Endothelial cell of umbilical vein (primary cell): ENCODE measurements around the gene RING1. TPM values are rescaled to one million over a fixed set of nuclear protein-coding genes. Genes with fewer than 3 reads are reported as not detected.

Experiments used
- BruUV-seq: library from RNA; stranded (reverse); fragments of 400-500 nt; replicated peaks from 2 replicates; lab custom pipeline; 2021; lab: Mats Ljungman, UMichigan
- CTCF ChIA-PET: fragments of 300-600, 350-600 bp; sonication (Branson Sonifier 250); formaldehyde crosslinking; loops from one replicate; lab custom pipeline; 2021; ENCODE audit warnings: antibody characterized with exemption, inconsistent platforms; lab: Charles Lee
- POLR2A ChIA-PET: fragments of 300-600, 350-600 bp; sonication (Branson Sonifier 250); formaldehyde crosslinking; loops from one replicate; lab custom pipeline; 2021; ENCODE audit warnings: antibody characterized with exemption, inconsistent platforms; lab: Charles Lee
- DNase-seq: peaks from one replicate; pipeline ENCODE4 v3.0.0-alpha.2; 2011; ENCODE audit warnings: low read depth, low spot score
- FAIRE-seq: peaks from 2 replicates; lab custom pipeline; 2011; peaks lifted over from hg19 to GRCh38; lab: Jason Lieb, UNC
- H2AFZ ChIP-seq: 2 replicates; pipeline ENCODE4 v1.6.0; 2012; ENCODE audit warnings: low read depth, low read length, control low read depth, inconsistent platforms
- H3K27ac ChIP-seq: 2 replicates; pipeline ENCODE4 v1.5.1; 2011; ENCODE audit warnings: low read depth, mild to moderate bottlenecking, control low read depth, low read length, moderate library complexity; ENCODE audit not compliant: insufficient read depth
- H3K27me3 ChIP-seq, 2 experiments: 2 replicates each; pipeline versions ENCODE4 v1.6.0 to v1.6.1; 2011; ENCODE audit warnings: low read length in 2 of 2, mixed read lengths in 1 of 2; ENCODE audit not compliant: control insufficient read depth in 2 of 2, insufficient read depth in 2 of 2
- H3K36me3 ChIP-seq, 2 experiments: 2 replicates in 1 of 2; 3 replicates in 1 of 2; pipeline ENCODE4 v1.5.1; 2011; ENCODE audit warnings: low read length in 2 of 2, mild to moderate bottlenecking in 1 of 2, moderate library complexity in 1 of 2; ENCODE audit not compliant: control insufficient read depth in 2 of 2, insufficient read depth in 2 of 2; ENCODE audit errors: extremely low read depth in 1 of 2
- H3K4me1 ChIP-seq: 3 replicates; pipeline ENCODE4 v1.5.1; 2011; ENCODE audit warnings: mild to moderate bottlenecking, low read length; ENCODE audit not compliant: control insufficient read depth, insufficient read depth; ENCODE audit errors: extremely low read depth
- H3K4me2 ChIP-seq: 2 replicates; pipeline ENCODE4 v1.6.1; 2011; ENCODE audit warnings: low read length, control low read depth, mixed read lengths; ENCODE audit not compliant: insufficient read depth
- H3K4me3 ChIP-seq, 3 experiments: fragments of 200-600 bp in 1 of 3; sonication (generic), shearing (Covaris generic) in 1 of 3; replicated peaks in 1 of 3; 2 replicates each; pipeline ENCODE4 v1.5.1; 2011 to 2016; ENCODE audit warnings: control low read depth in 3 of 3, low read length in 3 of 3, mild to moderate bottlenecking in 2 of 3, inconsistent platforms in 1 of 3, low read depth in 1 of 3, moderate library complexity in 1 of 3; ENCODE audit not compliant: insufficient read depth in 1 of 3
- H3K79me2 ChIP-seq: 2 replicates; pipeline ENCODE4 v1.6.0; 2012; ENCODE audit warnings: low read length, inconsistent platforms; ENCODE audit not compliant: control insufficient read depth, insufficient read depth
- H3K9ac ChIP-seq: replicated peaks from 2 replicates; pipeline ENCODE3; 2011; ENCODE audit warnings: low read length, control low read depth; ENCODE audit not compliant: insufficient read depth; ENCODE audit errors: extremely low read depth
- H3K9me1 ChIP-seq: replicated peaks from 3 replicates; pipeline ENCODE4 v1.6.0; 2011; ENCODE audit warnings: mild to moderate bottlenecking, low read length; ENCODE audit not compliant: control insufficient read depth, insufficient read depth; ENCODE audit errors: extremely low read depth
- H3K9me3 ChIP-seq: replicated peaks from 2 replicates; pipeline ENCODE4 v1.5.1; 2012; ENCODE audit warnings: low read length, inconsistent platforms; ENCODE audit not compliant: control insufficient read depth, insufficient read depth
- H4K20me1 ChIP-seq: replicated peaks from 2 replicates; pipeline ENCODE3; 2011; ENCODE audit warnings: mild to moderate bottlenecking, low read length; ENCODE audit not compliant: control insufficient read depth, insufficient read depth; ENCODE audit errors: extremely low read depth
- EZH2 ChIP-seq: IDR thresholded peaks from 2 replicates; pipeline ENCODE4 v1.6.1; 2012; ENCODE audit warnings: borderline replicate concordance, low read depth, mild to moderate bottlenecking, moderate library complexity, low read length, inconsistent platforms; ENCODE audit not compliant: severe bottlenecking
- FOS ChIP-seq: IDR thresholded peaks from 2 replicates; pipeline ENCODE4 v1.6.1; 2011; ENCODE audit warnings: mild to moderate bottlenecking, low read length, moderate library complexity, borderline replicate concordance; ENCODE audit not compliant: insufficient read depth
- POLR2A ChIP-seq: IDR thresholded peaks from 2 replicates; pipeline ENCODE4 v1.6.1; 2012; ENCODE audit warnings: low read depth, mild to moderate bottlenecking, control low read depth, low read length
- POLR2AphosphoS5 ChIP-seq: IDR thresholded peaks from 2 replicates; pipeline ENCODE4 v1.6.1; 2012; ENCODE audit warnings: low read depth, mild to moderate bottlenecking, control low read depth, low read length, moderate library complexity; ENCODE audit not compliant: insufficient read depth
- dilution Hi-C: fragments of 300-500 bp; cut with MboI; formaldehyde crosslinking; loops from one replicate; pipeline ENCODE4 v1.15.0; 2019; ENCODE audit warnings: low sequenced_read_pairs; ENCODE audit not compliant: extremely low pct_ligation_motif_present
- intact Hi-C: fragments of 100-400 bp; cut with micrococcal nuclease; formaldehyde crosslinking; loops from one replicate; pipeline ENCODE4 v1.10.0; 2022
- polyA plus RNA-seq, 4 experiments: library from polyadenylated mRNA; depleted of rRNA in 3 of 4; stranded (reverse) in 3 of 4; unstranded in 1 of 4; fragments of >200 nt; gene quantifications; 2 replicates each; pipeline versions ENCODE4 v1.2.1 to v1.2.3, GENCODE V29; 2011 to 2012; ENCODE audit warnings: missing spikeins in 1 of 4
- total RNA-seq: library from RNA; stranded (reverse); gene quantifications from 2 replicates; pipeline ENCODE4 v1.2.3, GENCODE V29; 2021
- TF ChIP-seq, protein P1 (sequence below): IDR thresholded peaks from 2 replicates; pipeline ENCODE4 v1.6.1; 2011; ENCODE audit not compliant: insufficient read depth, insufficient read length

Gene RING1
- total and polyA plus RNA-seq, 2 donors (not counting 3 experiments of a cell fraction or from before 2014, with no cell fraction given) = 26.8 to 27.9 TPM

DNA sequence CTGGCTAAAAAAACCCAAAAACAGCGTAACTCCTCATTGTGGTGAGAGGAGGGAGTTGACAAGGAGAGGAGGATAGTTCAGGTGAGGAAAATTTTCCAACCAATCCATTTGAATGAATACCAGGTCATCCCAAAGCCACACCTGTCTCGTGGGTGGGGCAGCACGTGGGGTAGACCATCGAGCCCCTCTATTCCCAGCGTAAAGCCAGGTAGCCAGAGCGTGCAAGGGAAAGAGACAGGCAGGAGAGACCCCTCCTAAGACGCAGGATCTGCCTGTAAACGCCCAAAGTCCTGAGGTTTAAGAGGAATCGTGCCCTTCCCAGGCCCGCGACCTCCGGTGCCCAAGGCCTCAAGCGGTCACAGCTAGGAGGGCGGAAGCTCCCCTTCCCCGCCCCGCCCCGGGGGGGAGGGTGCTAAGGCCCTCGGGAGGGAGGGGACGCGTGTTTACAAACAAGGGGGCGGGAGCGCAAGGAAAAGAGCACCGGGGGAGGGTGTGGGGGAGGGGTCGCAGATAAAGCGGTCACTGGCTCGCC lies 8.5 kb upstream of the RING1 start:
- CTCF ChIA-PET = interaction anchor here (1.3 kb wide), 1 partner anchor 38 kb away, joined by 4 read pairs; no protein-coding TSS in a partner anchor

DNA sequence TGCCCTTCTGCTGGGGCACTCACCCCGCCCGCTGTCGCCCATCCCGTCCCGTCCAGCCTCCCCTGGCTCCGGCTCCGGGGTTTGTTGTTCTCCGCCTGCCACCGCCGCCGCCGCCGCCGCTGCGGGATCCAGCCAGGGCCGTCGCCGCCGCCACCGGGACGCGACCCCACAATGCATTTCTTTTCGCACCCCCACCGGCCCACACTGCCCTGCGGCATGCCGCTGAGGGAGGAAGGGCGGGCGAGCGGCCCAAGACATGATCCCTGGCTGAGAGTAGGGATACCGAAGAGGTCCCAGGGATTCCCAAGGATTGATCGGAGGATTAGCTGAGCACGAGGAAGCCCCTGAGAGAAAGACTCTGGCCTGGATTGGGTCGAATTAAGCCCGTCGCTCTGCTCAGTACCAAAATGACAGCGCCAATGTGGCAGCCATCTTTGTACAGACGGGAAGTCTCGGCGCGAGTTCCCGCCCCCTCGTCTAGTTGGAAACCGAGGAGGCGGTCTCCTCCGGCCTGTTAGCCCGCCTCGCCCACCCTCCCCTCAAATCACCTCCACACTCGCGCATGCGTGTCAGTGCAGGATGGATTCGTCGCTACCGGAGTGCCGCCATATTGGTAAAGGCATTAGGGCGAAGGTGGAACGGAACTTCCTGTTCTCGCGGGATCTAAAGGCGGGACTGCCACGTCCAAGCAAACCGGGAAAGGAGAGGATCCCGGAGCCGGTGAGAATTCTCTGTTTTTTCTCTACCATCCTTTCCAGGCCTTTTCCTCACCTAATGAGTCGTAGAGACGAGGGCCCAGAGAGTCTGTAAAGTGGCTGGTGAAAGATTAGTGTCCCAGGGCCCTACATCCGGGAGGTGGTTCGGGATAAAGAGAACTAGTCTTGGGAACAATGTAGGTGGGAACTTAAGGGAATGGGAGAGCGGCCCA lies 7.8 kb upstream of the RING1 start, which contains the start of the genes RXRB and SLC39A7:
Gene RXRB, minus strand, starts transcription at position 447 of the 928 bp plus-strand sequence. Its CDS starts 189 bp downstream, at position 258.
Gene SLC39A7, plus strand, starts transcription at position 649 of the 928 bp plus-strand sequence. CDS start 379 bp downstream, outside the sequence.
- no peaks in the 10 kb centered on the region for H3K9me1 ChIP-seq
- peak; percentile 100 for DNase-seq
- peaks cover 40% of the 10 kb centered on the region for H3K79me2 ChIP-seq
- H3K9ac ChIP-seq = peak within 1 kb of the TSS; percentile 99
- H3K27ac ChIP-seq = peak within 1 kb of the TSS; percentile 95
- H3K4me2 ChIP-seq = peak within 1 kb of the TSS; percentile 95
- no peaks in the 10 kb centered on the region for H4K20me1 ChIP-seq
- H3K9me3 ChIP-seq = no peaks in the 10 kb centered on the region
- no peaks in the 10 kb centered on the region for H3K27me3 ChIP-seq
- TF ChIP-seq FOS = no peak
- peak; percentile 77 for TF ChIP-seq POLR2A
- no peak for TF ChIP-seq EZH2
- TF ChIP-seq POLR2AphosphoS5 = peak; percentile 38
- TF ChIP-seq, protein P1, sequence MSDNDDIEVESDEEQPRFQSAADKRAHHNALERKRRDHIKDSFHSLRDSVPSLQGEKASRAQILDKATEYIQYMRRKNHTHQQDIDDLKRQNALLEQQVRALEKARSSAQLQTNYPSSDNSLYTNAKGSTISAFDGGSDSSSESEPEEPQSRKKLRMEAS = no peak
- H3K36me3 ChIP-seq = peaks cover 12 to 28% of the 10 kb centered on the region in 2 experiments
- dilution Hi-C loops (no loop called here), intact Hi-C loops (loop anchor here (1.0 to 5.0 kb wide), 5 partner anchors 49 to 228 kb away; partner anchors contain the start of genes RPS18 and TAPBP)
- no TSS peak for BruUV-seq
- peak; percentile 99 for FAIRE-seq
- peaks cover 30% of the 10 kb centered on the region for H3K4me1 ChIP-seq
- H3K4me3 ChIP-seq = peak within 1 kb of the TSS; percentile 75 to 92 (median 76)
- ChIA-PET POLR2A (no interaction called here), CTCF (interaction anchor here (1.3 kb wide), 1 partner anchor 39 kb away, joined by 4 read pairs; no protein-coding TSS in a partner anchor)
- H2AFZ ChIP-seq = peak within 1 kb of the TSS; percentile 84

More for the DNA sequence above, 8.5 kb upstream of the RING1 start:
- no peak for TF ChIP-seq FOS
- TF ChIP-seq EZH2 = no peak
- Histone ChIP-seq H3K9me1 (no peaks in the 10 kb centered on the region), H3K27me3 (no peaks in the 10 kb centered on the region), H3K4me2 (peak overlapping the region; percentile 93), H3K4me1 (peaks cover 25% of the 10 kb centered on the region), H3K4me3 (peak overlapping the region; percentile 71 to 89 (median 75)), H3K27ac (peak overlapping the region; percentile 95), H2AFZ (peak overlapping the region; percentile 84), H3K9ac (peak overlapping the region; percentile 99), H4K20me1 (no peaks in the 10 kb centered on the region), H3K9me3 (no peaks in the 10 kb centered on the region), H3K36me3 (peaks cover 12 to 35% of the 10 kb centered on the region in 2 experiments), H3K79me2 (peaks cover 40% of the 10 kb centered on the region)
- intact Hi-C loops = loop anchor here (1.0 to 5.0 kb wide), 5 partner anchors 50 to 227 kb away; partner anchors contain the start of genes RPS18 and TAPBP
- FAIRE-seq = peak; percentile 50
- POLR2A ChIA-PET = no interaction called here
- DNase-seq = peak; percentile 53
- dilution Hi-C loops = no loop called here
- TSS peak; percentile 38 for BruUV-seq
